ENCODE measurements around the gene TMEFF1. TPM values are rescaled to one million over a fixed set of nuclear protein-coding genes. Genes with fewer than 3 reads are reported as not detected.

The TMEFF1 gene
- total RNA-seq, 1 donor from 2014 or later, result not detected

DNA sequence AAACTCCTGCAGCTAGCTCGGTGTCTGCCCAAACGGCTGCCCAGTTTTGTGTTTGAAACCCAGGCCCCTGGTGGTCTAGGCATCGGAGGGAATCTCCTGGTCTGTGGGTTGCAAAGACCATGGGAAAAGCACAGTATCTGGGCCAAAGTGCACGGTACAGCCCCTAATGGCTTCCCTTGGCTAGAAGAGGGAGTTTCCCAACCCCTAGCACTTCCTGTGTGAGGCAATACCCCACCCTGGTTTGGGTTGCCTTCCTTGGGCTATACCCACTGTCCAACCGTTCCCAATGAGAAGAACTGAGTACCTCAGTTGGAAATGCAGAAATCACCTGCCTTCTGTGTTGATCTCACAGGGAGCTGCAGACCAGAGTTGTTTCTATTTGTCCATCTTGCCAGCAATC lies 146.7 kb downstream of the TMEFF1 start:
- ATAC-seq, result no peak

DNA sequence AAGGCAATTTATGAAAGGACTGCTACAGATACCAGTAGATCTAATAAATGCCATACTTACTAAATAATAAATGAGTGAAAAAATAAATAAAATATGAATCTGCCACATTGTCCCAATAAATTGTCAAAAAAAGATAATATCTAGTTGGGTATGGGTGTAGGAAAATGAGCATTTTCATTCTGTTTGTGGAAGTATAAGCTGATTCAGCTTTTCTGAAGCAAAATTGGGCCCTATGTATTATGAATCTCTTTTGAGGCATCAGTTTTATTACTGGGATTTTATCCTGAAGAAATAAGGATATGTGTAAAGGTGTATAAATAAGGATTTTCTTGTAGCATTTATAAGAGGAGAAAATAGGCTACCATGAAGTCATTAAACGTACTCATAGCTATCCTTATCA lies 151.0 kb downstream of the TMEFF1 start:
- no peak for ATAC-seq

DNA sequence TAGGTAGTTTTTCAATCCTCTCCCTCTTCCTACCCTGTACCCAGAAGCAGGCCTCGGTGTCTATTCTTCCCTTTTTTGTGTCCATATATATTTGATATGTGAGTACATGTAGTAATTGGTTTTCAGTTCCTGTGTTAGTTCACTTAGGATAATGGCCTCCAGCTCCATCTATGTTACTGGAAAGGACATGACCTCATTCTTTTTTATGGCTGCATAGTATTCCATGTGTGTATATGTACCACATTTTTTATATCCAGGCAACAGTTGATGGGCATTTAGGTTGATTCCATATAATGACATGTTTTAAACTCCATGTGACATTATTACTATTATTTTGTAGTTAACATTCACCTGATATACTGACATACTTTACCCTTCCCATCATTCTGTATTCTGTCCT lies 154.0 kb downstream of the TMEFF1 start:
- no peak for ATAC-seq

Other genes with a start within 250 kb of the TMEFF1 start
- gene TEX10, start 120.2 kb upstream of the TMEFF1 start, total RNA-seq, result 12.5 TPM
- gene MSANTD3, start 46.0 kb upstream of the TMEFF1 start, total RNA-seq, result 10.3 TPM
- 0.08 TPM for gene CAVIN4, start 104.9 kb downstream of the TMEFF1 start, total RNA-seq